Inflammatory macrophage treated with lipopolysaccharide for 4 hours (primary cell): Measurements from ENCODE around the gene OIP5.
"Not testable (repeated sequence)": the region's sequence is repeated elsewhere in the genome, so short reads cannot be mapped to it uniquely, and the experiment has no call there.

Source experiments
- DNase-seq: peaks from one replicate; pipeline ENCODE4 v3.0.0-alpha.2; 2020

OIP5 gene

DNA sequence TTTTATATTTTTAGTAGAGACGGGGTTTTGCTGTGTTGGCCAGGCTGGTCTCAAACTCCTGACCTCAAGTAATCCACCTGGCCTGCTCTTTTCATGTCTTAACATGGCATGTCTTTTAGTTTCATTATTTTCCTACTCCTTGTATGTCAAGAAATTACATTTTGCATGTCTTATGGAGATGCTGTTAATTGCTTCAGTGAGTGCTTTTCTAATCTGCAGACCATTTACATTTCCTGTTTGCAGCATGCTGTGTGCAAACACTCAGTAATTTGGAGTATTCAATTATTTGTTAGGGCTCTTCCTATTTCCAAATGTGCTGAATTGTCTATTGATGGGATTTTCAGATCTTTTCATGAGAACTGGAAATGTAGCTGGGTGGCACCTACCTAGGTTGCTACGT lies 31.3 kb downstream of the OIP5 start:
- not testable (repeated sequence) for DNase-seq

DNA sequence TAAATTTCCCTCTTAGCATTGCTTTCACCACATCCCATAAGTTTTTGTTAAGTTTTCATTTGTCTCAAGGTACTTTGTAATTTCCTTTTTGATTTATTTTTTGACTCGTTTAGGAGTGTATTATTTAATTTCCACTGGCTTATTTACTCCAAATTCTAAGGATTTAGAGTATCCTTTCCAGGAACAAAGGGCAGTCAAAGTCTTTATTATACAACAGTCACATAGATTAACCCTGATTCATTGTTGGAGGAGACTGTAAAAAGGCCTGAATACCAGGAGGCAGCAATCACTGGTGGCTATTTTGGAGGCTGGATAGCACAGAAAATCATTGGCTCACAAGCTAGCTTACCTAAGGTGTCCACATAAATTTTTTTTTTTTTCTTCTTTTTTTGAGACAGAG lies 39.9 kb downstream of the OIP5 start:
- no peak for DNase-seq

DNA sequence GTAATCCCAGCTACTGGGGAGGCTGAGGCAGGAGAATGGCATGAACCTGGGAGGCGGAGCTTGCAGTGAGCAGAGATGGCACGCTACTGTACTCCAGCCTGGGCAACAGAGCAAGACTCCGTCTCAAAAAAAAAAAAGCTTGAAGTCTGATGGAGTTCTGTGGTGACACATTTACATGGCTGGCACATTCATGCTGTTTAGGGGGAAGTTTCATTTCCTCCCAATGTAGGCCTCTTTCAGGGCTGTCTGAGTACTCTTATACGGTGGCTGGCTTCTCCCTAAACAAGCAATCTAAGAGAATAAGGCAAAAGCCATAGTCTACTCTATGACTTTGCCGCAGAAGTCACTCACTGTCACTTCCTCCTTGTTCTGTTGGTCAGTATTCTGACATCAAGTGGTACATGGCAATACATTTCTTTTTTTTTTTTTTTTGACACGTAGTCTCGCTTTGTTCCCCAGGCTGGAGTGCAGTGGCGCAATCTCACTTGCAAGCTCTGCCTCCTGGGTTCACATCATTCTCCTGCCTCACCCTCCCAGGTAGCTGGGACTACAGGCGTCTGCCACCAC lies 41.2 kb downstream of the OIP5 start:
- DNase-seq: peak; percentile 88

DNA sequence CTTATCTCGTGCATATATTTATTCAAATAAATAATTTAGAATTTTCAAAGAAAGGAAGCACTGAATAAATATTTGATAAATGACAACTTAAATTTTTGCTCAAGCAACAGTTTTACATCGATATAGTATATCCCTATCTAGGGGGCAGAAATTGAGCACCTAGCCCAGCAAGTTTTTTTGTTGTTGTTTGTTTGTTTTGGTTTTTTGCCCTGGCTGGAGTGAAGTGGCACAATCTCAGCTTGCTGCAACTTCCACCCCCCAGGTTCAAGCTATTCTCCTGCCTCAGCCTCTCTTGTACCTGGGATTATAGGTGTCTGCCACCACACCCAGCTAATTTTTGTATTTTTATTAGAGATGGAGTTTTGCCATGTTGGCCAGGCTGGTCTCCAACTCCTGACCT lies 42.4 kb downstream of the OIP5 start:
- no peak for DNase-seq

DNA sequence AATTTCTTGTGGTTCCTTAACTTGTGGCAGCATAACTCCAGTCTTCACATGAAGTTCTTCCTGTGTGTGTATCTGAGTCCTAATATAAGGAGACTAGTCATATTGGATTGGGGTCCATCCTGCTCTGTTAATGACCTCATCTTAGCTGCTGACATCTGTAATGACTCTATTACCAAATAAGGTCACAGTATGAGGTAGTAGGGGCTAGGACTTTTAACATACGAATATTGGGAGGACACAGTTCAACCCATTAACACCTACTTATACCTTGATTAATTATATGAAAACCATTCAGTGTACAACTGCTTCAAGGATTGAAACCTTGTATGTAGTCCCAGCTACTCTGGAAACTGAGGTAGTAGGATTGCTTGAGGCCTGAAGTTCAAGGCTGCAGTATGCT lies 43.9 kb downstream of the OIP5 start:
- DNase-seq: no peak

DNA sequence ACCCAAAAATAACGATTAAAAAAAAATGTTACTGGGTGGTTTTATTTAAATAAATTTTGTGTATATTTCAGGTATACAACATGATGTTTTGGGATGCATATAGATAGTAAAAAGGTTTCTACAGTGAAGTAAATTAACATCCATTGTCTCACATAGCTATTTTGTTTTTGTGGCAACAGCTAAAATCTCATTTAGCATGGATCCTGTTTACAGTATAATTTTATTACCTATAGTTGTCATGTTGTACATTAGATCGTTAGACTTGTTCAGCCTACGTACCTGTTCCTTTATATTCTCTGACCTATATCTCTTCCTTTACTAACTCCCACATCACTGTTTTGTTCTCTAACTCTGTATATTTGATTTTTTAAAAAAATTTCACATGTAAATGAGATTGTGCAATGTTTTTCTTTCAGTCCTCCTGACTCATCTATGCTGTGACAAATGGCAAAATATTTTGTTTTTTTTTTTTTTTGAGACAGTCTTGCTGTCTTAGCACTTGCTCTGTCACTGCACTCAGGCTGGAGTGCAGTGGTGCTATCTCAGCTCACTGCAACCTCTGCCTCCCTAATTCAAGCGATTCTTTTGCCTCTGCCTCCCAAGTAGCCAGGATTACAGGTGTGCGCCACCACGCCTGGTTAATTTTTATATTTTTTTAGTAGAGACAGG lies 45.6 kb downstream of the OIP5 start:
- DNase-seq: peak; percentile 88

DNA sequence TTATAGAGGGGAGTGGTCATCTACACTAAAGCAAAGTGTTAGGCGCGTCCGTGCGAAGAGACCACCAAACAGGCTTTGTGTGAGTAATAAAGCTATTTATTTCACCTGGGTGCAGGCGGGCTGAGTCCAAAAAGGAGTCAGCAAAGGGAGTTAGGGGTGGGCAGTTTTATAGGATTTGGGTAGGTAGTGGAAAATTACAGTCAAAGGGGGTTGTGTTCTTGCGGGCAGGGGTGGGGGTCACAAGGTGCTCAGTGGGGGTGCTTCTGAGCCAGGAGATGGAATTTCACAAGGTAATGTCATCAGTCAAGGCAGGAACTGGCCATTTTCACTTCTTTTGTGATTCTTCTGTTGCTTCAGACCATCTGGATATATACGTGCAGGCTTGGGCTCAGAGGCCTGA lies 47.1 kb downstream of the OIP5 start:
- DNase-seq: peak; percentile 6

DNA sequence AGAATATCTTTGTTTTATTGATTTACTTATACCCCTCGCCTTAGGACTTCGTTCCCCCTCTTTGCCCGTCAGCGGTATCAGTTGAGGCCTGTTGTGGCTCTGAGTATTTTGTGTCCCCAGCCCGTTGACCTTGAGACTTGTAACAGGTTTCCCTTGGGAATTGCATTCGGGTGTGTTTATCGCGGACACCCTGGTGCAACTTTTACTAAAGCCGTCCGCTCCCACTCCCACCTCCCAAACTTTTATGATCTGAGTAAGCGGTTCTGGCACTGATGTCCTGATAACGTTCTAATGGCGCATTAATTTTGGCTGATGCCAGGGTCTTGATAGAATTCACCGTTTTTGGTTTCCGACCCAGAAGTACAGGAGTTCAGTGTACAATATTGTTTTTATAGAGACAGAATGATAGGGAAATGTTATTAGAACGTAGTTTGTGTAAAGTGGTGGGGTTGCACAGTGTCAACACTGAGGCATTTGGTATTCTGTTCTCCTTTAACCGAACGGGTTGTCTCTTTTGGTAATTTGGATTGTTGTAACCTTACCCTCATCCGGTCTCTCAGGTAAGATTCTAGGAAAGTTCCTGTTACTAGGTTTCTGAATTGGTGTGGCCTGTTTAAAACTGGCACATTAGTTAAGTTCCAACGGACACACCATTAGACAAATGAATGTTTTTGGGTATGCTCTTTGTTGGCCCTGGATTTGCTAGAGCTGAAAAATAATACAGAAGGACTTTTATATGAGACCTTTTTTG lies 47.8 kb downstream of the OIP5 start:
- peak; percentile 8 for DNase-seq

DNA sequence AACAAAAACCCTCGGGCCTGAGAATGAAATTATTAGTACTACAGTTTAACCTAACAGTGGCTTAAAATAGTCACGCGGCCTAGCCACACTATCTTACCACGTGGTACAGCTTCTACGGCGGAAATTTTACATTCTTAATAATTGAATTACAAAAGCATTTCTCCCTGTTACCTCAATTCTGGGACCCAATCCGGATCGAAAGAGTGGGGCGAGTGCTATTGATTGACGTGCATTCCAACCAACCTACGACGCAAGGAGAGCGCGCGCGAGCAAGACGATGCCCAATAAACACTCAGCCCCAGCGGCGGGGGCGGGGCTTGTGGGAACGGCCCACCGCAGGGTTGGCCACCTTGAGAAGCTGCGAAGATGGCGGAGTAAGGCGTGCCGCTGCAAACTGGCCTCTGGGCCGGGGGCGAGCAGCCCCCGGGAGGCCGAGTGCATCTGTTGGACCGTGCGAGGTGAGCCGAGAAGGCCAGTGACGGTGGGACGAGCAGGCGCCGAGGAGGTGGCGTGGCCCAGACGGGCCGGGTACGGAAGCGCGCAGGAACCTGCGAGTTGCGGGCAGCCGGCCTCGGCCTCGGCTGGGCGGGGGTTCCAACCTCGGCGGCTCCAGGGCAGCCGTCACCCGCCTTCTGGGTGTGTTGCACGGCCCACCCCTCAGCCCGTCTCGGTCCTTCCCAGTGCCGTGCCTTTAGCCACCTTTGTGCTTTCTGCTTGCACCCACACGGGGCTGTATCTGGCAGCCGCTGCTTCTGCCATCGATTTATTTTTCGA lies 48.6 kb downstream of the OIP5 start:
- DNase-seq: peak; percentile 100

DNA sequence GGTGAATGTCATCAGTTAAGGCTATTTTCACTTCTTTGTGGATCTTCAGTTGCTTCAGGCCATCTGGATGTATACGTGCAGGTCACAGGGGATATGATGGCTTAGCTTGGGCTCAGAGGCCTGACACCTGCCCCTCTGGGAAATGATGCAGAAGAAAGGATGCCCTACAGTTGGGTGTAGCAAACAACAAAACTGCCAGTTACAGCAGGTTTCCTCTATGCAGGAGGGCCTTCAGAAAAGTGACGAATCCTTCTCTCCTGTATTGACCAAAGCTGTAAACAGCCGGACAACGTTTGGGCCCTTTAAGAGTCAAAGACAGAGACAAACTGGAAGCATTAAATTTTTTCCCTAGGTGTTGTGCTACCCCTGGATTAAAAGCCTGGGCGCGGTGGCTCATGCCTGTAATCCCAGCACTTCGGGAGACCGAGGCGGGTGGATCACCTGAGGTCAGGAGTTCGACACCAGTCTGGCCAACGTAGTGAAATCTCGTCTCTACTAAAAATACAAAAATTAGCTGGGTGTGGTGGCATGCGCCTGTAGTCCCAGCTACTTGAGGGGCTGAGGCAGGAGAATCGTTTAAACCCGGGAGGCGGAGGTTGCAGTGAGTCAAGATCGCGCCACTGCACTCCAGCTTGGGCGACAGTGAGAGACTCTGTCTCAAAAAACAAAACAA lies 49.3 kb downstream of the OIP5 start:
- not testable (repeated sequence) for DNase-seq

DNA sequence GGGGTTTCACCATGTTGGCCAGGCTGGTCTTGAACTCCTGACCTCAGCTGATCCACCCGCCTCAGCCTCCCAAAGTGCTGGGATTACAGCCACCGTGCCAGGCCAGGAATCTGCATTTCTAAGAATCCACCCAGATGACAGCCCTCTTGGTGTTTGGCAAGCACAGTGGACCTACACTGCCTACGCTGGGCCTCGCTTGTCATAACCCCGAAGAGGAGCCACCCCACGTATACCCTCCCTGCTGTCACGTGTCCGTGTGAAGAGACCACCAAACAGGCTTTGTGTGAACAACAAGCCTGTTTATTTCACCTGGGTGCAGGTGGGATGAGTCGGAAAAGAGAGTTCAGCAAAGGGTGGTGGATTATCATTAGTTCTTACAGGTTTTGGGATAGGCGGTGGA lies 50.0 kb downstream of the OIP5 start:
- not testable (repeated sequence) for DNase-seq

DNA sequence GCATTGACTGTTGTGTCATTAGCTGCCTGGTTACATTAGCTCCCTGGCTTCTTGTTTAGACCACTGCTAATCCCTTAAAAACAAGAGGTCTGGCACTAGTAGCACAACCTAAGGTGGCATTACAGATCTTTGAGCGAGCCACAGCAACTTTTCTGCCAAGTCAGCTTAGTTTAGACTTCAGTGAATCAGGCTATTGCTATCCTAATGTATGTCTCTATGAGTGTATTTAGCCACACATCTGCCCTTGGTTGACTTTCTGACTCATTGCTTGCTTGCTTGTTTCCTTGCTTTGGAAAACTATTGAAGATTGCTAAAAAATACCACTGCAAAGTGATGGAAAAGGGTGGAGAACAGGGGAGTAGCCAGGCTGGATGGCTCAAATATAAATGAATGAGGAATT lies 51.2 kb downstream of the OIP5 start:
- no peak for DNase-seq

DNA sequence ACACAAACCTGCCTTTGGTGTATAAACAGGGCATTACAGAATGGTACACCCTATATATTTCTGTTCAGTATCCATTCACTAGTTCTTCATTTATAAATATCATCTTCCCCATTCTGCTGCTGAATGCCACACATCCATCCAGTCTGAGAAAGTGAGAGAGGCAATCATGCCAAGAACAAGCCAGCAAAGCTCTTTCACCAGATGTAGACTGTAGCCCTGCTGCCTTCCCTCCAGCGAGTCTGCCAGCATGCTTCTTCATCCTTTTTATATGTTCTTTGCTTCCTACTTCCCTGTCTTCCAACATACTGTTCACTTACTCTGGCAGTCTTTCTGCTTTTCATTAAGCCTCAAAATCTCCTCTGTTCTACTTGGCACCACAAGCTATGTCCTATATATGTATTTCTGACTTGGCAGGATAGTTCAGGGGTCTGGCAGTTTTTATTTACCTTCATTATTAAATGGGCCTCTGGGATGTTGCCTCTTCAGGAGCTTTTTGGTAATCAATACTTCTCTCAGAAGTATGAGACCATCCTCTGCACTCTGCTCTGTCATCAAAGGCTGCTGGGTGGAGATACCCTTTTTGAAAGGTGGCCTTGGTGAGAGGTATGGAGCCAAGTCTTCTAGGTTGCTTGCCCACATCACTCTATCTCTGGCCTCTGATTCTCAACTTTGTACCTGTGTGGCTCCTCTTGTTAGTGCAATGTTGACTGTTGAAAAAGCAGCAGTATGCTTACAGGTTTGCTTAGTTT lies 52.7 kb downstream of the OIP5 start:
- no peak for DNase-seq

DNA sequence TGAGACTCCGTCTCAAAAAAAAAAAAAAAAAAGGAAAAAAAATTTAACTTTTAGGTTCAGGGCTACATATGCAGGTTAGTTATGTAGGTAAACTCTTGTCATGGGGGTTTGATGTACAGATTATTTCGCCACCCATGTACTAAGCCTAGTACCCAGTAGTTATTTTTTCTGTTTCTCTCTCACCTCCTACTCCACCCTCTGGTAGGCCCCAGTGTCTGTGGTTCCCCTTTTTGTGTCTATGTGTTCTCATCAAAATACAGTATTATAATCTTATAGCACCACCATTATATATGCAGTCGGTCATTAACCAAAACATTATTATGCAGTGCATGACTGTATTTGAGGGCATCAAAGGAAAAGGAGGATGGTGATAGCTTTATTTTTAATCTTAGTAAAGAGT lies 54.1 kb downstream of the OIP5 start:
- DNase-seq: no peak

DNA sequence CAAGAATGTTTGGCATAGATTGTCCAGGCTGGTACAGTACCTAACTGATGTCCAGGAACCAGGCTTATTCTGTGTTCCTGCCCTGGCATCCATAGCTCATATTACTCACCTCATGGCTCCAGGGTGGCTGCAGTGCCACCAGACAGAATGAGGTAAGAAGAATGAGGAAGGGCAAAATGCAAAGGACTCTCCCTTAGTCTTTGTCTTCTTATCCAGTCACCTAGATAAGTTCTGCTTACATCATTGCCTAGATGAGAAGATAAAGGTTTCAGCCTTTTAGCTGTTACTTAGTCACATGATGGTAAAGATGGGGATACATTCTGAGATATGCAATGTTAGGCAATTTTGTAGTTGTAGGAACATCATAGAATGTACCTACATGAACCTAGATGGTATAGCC lies 55.6 kb downstream of the OIP5 start:
- DNase-seq: no peak

DNA sequence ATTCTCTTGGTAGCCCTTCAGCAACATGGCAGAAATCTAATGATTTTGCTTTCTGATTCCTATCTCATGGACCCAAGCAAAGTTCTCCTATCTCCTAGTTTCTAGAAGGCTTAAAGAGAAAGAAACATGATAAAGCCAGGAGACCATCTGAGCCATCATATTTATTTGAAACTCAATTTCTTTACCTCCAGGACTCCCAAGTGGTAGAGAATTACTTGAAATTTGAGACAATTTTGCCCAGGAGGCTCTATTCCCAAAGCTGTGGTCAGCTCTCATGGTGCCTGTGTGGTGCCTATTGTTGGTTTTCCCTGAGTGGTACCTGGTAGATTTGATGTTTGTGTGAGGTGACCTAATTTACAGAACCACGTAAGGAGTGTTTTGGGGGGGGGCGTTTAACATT lies 62.5 kb downstream of the OIP5 start:
- DNase-seq: no peak

DNA sequence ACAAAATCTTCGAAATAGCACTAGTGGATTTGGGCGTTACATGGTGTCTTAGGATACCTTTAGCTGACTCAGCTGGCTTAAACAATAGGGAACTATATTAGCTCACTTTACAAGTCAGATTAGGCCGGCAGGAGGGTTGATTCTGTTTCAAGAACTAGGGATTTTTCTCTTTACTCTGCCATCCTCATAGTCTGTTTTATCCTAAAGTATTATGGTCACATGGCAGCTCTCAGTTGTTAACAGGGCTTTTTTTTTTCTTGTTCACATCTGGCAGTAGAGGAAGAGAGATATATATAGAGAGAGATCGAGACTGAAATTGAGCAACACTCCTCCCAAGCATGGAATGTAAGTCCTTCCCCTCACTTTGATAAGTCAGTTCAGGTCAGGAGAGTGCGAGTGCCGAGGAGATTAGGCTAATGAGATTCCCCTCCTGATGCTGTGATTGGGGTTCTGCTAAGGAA lies 68.5 kb downstream of the OIP5 start:
- DNase-seq: peak; percentile 51

DNA sequence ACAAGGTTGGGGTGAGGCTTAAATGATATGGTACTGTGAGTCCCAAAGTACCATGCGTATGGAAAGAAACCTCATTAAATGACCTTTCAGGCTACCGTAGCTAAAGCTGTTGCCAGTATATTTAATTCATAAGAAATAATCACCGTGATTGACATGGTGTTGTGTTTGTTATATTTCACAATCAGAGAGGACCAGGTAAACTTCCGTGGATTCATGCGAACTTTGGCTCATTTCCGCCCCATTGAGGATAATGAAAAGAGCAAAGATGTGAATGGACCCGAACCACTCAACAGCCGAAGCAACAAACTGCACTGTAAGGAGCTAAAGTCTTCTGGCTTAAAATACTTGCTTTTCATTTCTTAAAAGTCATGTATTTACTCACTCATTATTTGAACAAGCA lies 69.8 kb downstream of the OIP5 start:
- DNase-seq: no peak

DNA sequence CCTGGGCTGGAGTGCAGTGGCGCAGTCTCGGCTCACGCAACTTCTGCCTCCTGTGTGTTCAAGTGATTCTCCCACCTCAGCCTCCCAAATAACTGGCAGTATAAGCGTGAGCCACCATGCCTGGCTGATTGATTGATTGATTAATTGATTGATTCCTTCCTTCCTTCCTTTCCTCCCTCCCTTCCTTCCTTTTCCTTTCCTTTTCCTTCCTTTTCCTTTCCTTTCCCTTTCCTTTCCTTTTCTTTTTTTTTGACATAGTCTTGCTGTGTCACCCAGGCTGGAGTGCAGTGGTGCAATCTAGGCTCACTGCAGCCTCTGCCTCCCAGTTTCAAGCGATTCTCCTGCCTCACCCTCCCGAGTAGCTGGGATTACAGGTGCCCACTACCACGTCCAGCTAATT lies 71.5 kb downstream of the OIP5 start:
- not testable (repeated sequence) for DNase-seq

DNA sequence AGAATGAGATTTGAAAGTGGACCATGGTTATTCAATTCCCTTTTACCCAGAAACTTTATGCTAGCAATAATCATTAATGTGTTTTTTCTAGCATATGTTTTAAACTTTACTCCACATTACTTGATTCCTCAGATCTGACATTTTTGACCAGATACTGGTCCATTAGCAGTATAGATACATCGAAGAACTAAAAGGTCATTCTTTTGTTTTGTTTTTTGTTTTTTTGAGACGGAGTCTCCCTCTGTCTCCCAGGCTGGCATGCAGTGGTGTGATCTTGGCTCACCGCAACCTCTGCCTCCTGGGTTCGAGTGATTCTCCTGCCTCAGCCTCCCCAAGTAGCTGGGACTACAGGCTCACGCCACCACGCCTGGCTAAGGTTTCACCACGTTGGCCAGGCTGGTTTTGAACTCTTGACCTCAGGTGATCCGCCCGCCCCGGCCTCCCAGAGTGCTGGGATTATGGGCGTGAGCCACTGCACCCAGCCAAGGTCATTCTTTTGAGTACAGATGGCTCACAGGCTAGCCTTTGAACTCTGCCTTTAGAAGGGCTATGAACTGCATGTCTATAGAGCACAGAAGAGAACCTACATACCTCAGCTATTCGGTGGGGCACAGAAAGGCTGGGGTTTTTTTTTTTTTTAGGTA lies 72.7 kb downstream of the OIP5 start:
- DNase-seq: no peak
